Endothelial cell of umbilical vein (primary cell): ENCODE results near the gene IGSF9. TPM values are rescaled to one million over a fixed set of nuclear protein-coding genes. Genes with fewer than 3 reads are reported as not detected.

ENCODE experiments used
- BruUV-seq: library from RNA; stranded (reverse); fragments of 400-500 nt; replicated peaks from 2 replicates; lab custom pipeline; 2021; lab: Mats Ljungman, UMichigan
- CTCF ChIA-PET: fragments of 300-600, 350-600 bp; sonication (Branson Sonifier 250); formaldehyde crosslinking; loops from one replicate; lab custom pipeline; 2021; ENCODE audit warnings: antibody characterized with exemption, inconsistent platforms; lab: Charles Lee
- POLR2A ChIA-PET: fragments of 300-600, 350-600 bp; sonication (Branson Sonifier 250); formaldehyde crosslinking; loops from one replicate; lab custom pipeline; 2021; ENCODE audit warnings: antibody characterized with exemption, inconsistent platforms; lab: Charles Lee
- DNase-seq: peaks from one replicate; pipeline ENCODE4 v3.0.0-alpha.2; 2011; ENCODE audit warnings: low read depth, low spot score
- FAIRE-seq: peaks from 2 replicates; lab custom pipeline; 2011; peaks lifted over from hg19 to GRCh38; lab: Jason Lieb, UNC
- H2AFZ ChIP-seq: 2 replicates; pipeline ENCODE4 v1.6.0; 2012; ENCODE audit warnings: low read depth, low read length, control low read depth, inconsistent platforms
- H3K27ac ChIP-seq: 2 replicates; pipeline ENCODE4 v1.5.1; 2011; ENCODE audit warnings: low read depth, mild to moderate bottlenecking, control low read depth, low read length, moderate library complexity; ENCODE audit not compliant: insufficient read depth
- H3K27me3 ChIP-seq, 2 experiments: 2 replicates each; pipeline versions ENCODE4 v1.6.0 to v1.6.1; 2011; ENCODE audit warnings: low read length in 2 of 2, mixed read lengths in 1 of 2; ENCODE audit not compliant: control insufficient read depth in 2 of 2, insufficient read depth in 2 of 2
- H3K36me3 ChIP-seq, 2 experiments: 2 replicates in 1 of 2; 3 replicates in 1 of 2; pipeline ENCODE4 v1.5.1; 2011; ENCODE audit warnings: low read length in 2 of 2, mild to moderate bottlenecking in 1 of 2, moderate library complexity in 1 of 2; ENCODE audit not compliant: control insufficient read depth in 2 of 2, insufficient read depth in 2 of 2; ENCODE audit errors: extremely low read depth in 1 of 2
- H3K4me1 ChIP-seq: 3 replicates; pipeline ENCODE4 v1.5.1; 2011; ENCODE audit warnings: mild to moderate bottlenecking, low read length; ENCODE audit not compliant: control insufficient read depth, insufficient read depth; ENCODE audit errors: extremely low read depth
- H3K4me2 ChIP-seq: 2 replicates; pipeline ENCODE4 v1.6.1; 2011; ENCODE audit warnings: low read length, control low read depth, mixed read lengths; ENCODE audit not compliant: insufficient read depth
- H3K4me3 ChIP-seq, 3 experiments: fragments of 200-600 bp in 1 of 3; sonication (generic), shearing (Covaris generic) in 1 of 3; replicated peaks in 1 of 3; 2 replicates each; pipeline ENCODE4 v1.5.1; 2011 to 2016; ENCODE audit warnings: control low read depth in 3 of 3, low read length in 3 of 3, mild to moderate bottlenecking in 2 of 3, inconsistent platforms in 1 of 3, low read depth in 1 of 3, moderate library complexity in 1 of 3; ENCODE audit not compliant: insufficient read depth in 1 of 3
- H3K79me2 ChIP-seq: 2 replicates; pipeline ENCODE4 v1.6.0; 2012; ENCODE audit warnings: low read length, inconsistent platforms; ENCODE audit not compliant: control insufficient read depth, insufficient read depth
- H3K9ac ChIP-seq: replicated peaks from 2 replicates; pipeline ENCODE3; 2011; ENCODE audit warnings: low read length, control low read depth; ENCODE audit not compliant: insufficient read depth; ENCODE audit errors: extremely low read depth
- H3K9me1 ChIP-seq: replicated peaks from 3 replicates; pipeline ENCODE4 v1.6.0; 2011; ENCODE audit warnings: mild to moderate bottlenecking, low read length; ENCODE audit not compliant: control insufficient read depth, insufficient read depth; ENCODE audit errors: extremely low read depth
- H3K9me3 ChIP-seq: replicated peaks from 2 replicates; pipeline ENCODE4 v1.5.1; 2012; ENCODE audit warnings: low read length, inconsistent platforms; ENCODE audit not compliant: control insufficient read depth, insufficient read depth
- H4K20me1 ChIP-seq: replicated peaks from 2 replicates; pipeline ENCODE3; 2011; ENCODE audit warnings: mild to moderate bottlenecking, low read length; ENCODE audit not compliant: control insufficient read depth, insufficient read depth; ENCODE audit errors: extremely low read depth
- EZH2 ChIP-seq: IDR thresholded peaks from 2 replicates; pipeline ENCODE4 v1.6.1; 2012; ENCODE audit warnings: borderline replicate concordance, low read depth, mild to moderate bottlenecking, moderate library complexity, low read length, inconsistent platforms; ENCODE audit not compliant: severe bottlenecking
- FOS ChIP-seq: IDR thresholded peaks from 2 replicates; pipeline ENCODE4 v1.6.1; 2011; ENCODE audit warnings: mild to moderate bottlenecking, low read length, moderate library complexity, borderline replicate concordance; ENCODE audit not compliant: insufficient read depth
- GATA2 ChIP-seq: IDR thresholded peaks from 2 replicates; pipeline ENCODE4 v1.7.0; 2011; ENCODE audit warnings: low read depth, mild to moderate bottlenecking, moderate library complexity, mixed read lengths, low read length; ENCODE audit not compliant: insufficient read length, insufficient read depth
- JUN ChIP-seq: IDR thresholded peaks from 2 replicates; pipeline ENCODE4 v1.6.1; 2011; ENCODE audit warnings: borderline replicate concordance, low read depth; ENCODE audit not compliant: insufficient read length, insufficient read depth
- MYC ChIP-seq: IDR thresholded peaks from one replicate; pipeline ENCODE4 v1.6.1; 2011; ENCODE audit warnings: mild to moderate bottlenecking, low read depth, low read length
- POLR2A ChIP-seq: IDR thresholded peaks from 2 replicates; pipeline ENCODE4 v1.6.1; 2012; ENCODE audit warnings: low read depth, mild to moderate bottlenecking, control low read depth, low read length
- POLR2AphosphoS5 ChIP-seq: IDR thresholded peaks from 2 replicates; pipeline ENCODE4 v1.6.1; 2012; ENCODE audit warnings: low read depth, mild to moderate bottlenecking, control low read depth, low read length, moderate library complexity; ENCODE audit not compliant: insufficient read depth
- dilution Hi-C: fragments of 300-500 bp; cut with MboI; formaldehyde crosslinking; loops from one replicate; pipeline ENCODE4 v1.15.0; 2019; ENCODE audit warnings: low sequenced_read_pairs; ENCODE audit not compliant: extremely low pct_ligation_motif_present
- intact Hi-C: fragments of 100-400 bp; cut with micrococcal nuclease; formaldehyde crosslinking; loops from one replicate; pipeline ENCODE4 v1.10.0; 2022
- polyA plus RNA-seq, 4 experiments: library from polyadenylated mRNA; depleted of rRNA in 3 of 4; stranded (reverse) in 3 of 4; unstranded in 1 of 4; fragments of >200 nt; gene quantifications; 2 replicates each; pipeline versions ENCODE4 v1.2.1 to v1.2.3, GENCODE V29; 2011 to 2012; ENCODE audit warnings: missing spikeins in 1 of 4
- total RNA-seq: library from RNA; stranded (reverse); gene quantifications from 2 replicates; pipeline ENCODE4 v1.2.3, GENCODE V29; 2021
- TF ChIP-seq, protein P1 (sequence below), 2 donors: IDR thresholded peaks; 1 replicate in 1 of 2; 2 replicates in 1 of 2; pipeline ENCODE4 v1.5.1; 2011; ENCODE audit warnings: low read length in 2 of 2, mild to moderate bottlenecking in 2 of 2, moderate library complexity in 2 of 2, control low read depth in 1 of 2, inconsistent platforms in 1 of 2, low read depth in 1 of 2; ENCODE audit not compliant: insufficient read depth in 1 of 2; ENCODE audit errors: extremely low read depth in 1 of 2
- TF ChIP-seq, protein P2 (sequence below): IDR thresholded peaks from 2 replicates; pipeline ENCODE4 v1.6.1; 2011; ENCODE audit not compliant: insufficient read depth, insufficient read length

Gene IGSF9
- total and polyA plus RNA-seq, 2 donors (not counting 3 experiments of a cell fraction or from before 2014, with no cell fraction given) = 0.15 TPM

DNA sequence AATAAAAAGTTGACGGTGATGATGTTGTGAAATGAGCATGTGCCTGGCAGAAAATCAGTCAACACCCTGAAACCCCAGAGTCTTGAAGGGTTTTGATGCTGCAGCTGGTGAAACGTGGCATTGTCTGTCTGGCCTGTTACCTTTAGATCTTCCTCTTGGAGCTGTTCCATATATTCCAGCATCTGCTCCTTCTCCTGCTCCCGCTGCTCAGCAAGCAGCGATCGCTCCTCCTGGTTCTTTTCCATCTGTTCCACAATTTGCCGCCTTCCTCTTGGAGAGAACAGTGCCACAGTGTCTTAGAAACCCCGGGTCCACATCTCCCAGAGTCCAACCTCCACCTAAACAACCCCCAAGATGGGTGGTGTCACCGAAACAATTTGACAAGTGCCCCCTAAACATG is 61.1 kb downstream of the IGSF9 start:
- FAIRE-seq (no peak), DNase-seq (no peak)
- H3K4me2 ChIP-seq = no peak overlapping the region
- H3K9me1 ChIP-seq = no peaks in the 10 kb centered on the region
- H3K27me3 ChIP-seq = no peaks in the 10 kb centered on the region
- no peaks in the 10 kb centered on the region for H3K36me3 ChIP-seq
- intact Hi-C loops = no loop called here
- no peak overlapping the region for H3K9ac ChIP-seq
- H3K4me1 ChIP-seq = peaks cover 19% of the 10 kb centered on the region
- no peak overlapping the region for H3K27ac ChIP-seq
- no peak overlapping the region for H3K4me3 ChIP-seq
- dilution Hi-C loops = no loop called here
- no peak for TF ChIP-seq MYC
- TF ChIP-seq POLR2AphosphoS5 = no peak
- no peak for TF ChIP-seq JUN
- TF ChIP-seq, protein P1, sequence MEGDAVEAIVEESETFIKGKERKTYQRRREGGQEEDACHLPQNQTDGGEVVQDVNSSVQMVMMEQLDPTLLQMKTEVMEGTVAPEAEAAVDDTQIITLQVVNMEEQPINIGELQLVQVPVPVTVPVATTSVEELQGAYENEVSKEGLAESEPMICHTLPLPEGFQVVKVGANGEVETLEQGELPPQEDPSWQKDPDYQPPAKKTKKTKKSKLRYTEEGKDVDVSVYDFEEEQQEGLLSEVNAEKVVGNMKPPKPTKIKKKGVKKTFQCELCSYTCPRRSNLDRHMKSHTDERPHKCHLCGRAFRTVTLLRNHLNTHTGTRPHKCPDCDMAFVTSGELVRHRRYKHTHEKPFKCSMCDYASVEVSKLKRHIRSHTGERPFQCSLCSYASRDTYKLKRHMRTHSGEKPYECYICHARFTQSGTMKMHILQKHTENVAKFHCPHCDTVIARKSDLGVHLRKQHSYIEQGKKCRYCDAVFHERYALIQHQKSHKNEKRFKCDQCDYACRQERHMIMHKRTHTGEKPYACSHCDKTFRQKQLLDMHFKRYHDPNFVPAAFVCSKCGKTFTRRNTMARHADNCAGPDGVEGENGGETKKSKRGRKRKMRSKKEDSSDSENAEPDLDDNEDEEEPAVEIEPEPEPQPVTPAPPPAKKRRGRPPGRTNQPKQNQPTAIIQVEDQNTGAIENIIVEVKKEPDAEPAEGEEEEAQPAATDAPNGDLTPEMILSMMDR (IDR thresholded peaks at IDR 0.05; ENCODE audit: extremely low read depth in 1 of 2, insufficient read depth in 1 of 2, low read depth in 1 of 2, low read length in 2 of 2) = no peak
- no peak for TF ChIP-seq EZH2
- no peak for TF ChIP-seq POLR2A
- TF ChIP-seq GATA2 = no peak
- TF ChIP-seq FOS = no peak
- TF ChIP-seq, protein P2, sequence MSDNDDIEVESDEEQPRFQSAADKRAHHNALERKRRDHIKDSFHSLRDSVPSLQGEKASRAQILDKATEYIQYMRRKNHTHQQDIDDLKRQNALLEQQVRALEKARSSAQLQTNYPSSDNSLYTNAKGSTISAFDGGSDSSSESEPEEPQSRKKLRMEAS = no peak
- H2AFZ ChIP-seq = no peak overlapping the region
- BruUV-seq = no TSS peak
- no peaks in the 10 kb centered on the region for H4K20me1 ChIP-seq
- POLR2A ChIA-PET = no interaction called here
- H3K9me3 ChIP-seq = no peaks in the 10 kb centered on the region
- no peaks in the 10 kb centered on the region for H3K79me2 ChIP-seq
- CTCF ChIA-PET = interaction anchor here (1.1 to 4.1 kb wide), 2 partner anchors 9 to 86 kb away, joined by 3 to 21 read pairs; no protein-coding TSS in a partner anchor
